Medulla oblongata (tissue), 1 donor: ENCODE results near the gene FHOD3.
A peak's percentile ranks its signal among the peaks of the same experiment; 100 is the strongest.

Source experiments
- DNase-seq: peaks from one replicate; pipeline ENCODE4 v3.0.0-alpha.2; 2015; ENCODE audit errors: extremely low spot score

FHOD3 gene

GRCh38 chr18:36381075-36381474 lies 83.6 kb downstream of the FHOD3 start:
- peak; percentile 73 for DNase-seq

- no peak for DNase-seq
Measured at GRCh38 chr18:36382854-36383253, 85.3 kb downstream of the FHOD3 start.

- DNase-seq: no peak
Measured at GRCh38 chr18:36386150-36386920, 88.8 kb downstream of the FHOD3 start.

GRCh38 chr18:36387310-36387709 lies 89.8 kb downstream of the FHOD3 start:
- no peak for DNase-seq

GRCh38 chr18:36388310-36388709 lies 90.8 kb downstream of the FHOD3 start:
- no peak for DNase-seq

- no peak for DNase-seq
Measured at GRCh38 chr18:36389027-36389426, 91.5 kb downstream of the FHOD3 start.

- no peak for DNase-seq
Measured at GRCh38 chr18:36389811-36390581, 92.5 kb downstream of the FHOD3 start.

- no peak for DNase-seq
Measured at GRCh38 chr18:36391426-36392145, 94.1 kb downstream of the FHOD3 start.

- no peak for DNase-seq
Measured at GRCh38 chr18:36392164-36392978, 94.9 kb downstream of the FHOD3 start.

GRCh38 chr18:36392979-36393287 lies 95.4 kb downstream of the FHOD3 start:
- no peak for DNase-seq

- no peak for DNase-seq
Measured at GRCh38 chr18:36394486-36394885, 97.0 kb downstream of the FHOD3 start.

- DNase-seq: no peak
Measured at GRCh38 chr18:36396190-36396589, 98.7 kb downstream of the FHOD3 start.

- no peak for DNase-seq
Measured at GRCh38 chr18:36397033-36397432, 99.5 kb downstream of the FHOD3 start.

- DNase-seq: no peak
Measured at GRCh38 chr18:36398419-36398818, 100.9 kb downstream of the FHOD3 start.

- no peak for DNase-seq
Measured at GRCh38 chr18:36399055-36399454, 101.5 kb downstream of the FHOD3 start.

GRCh38 chr18:36401462-36401861 lies 103.9 kb downstream of the FHOD3 start:
- no peak for DNase-seq

- peak; percentile 52 for DNase-seq
Measured at GRCh38 chr18:36402765-36403396, 105.4 kb downstream of the FHOD3 start.

GRCh38 chr18:36403896-36404820 lies 106.6 kb downstream of the FHOD3 start:
- no peak for DNase-seq

GRCh38 chr18:36405611-36406010 lies 108.1 kb downstream of the FHOD3 start:
- no peak for DNase-seq

- no peak for DNase-seq
Measured at GRCh38 chr18:36406805-36407204, 109.3 kb downstream of the FHOD3 start.
